A549 (cell line): Measurements from ENCODE around the gene ATF1. TPM values are rescaled to one million over a fixed set of nuclear protein-coding genes. Genes with fewer than 3 reads are reported as not detected.
A peak's percentile ranks its signal among the peaks of the same experiment; 100 is the strongest.

Source experiments
- ATAC-seq, 2 experiments: fragments of 200-7000 bp in 1 of 2; fragments of >200 bp in 1 of 2; cut with Nextera tagmentation in 1 of 2; cut with Tn5 transposase in 1 of 2; 3 replicates each; pipeline versions ENCODE4 v1.8.0 to v1.9.1; 2018 to 2020; ENCODE audit warnings: mild to moderate bottlenecking in 1 of 2, moderate library complexity in 1 of 2
- CTCF ChIA-PET: fragments of 300-600 bp; sonication (Branson Sonifier 250); formaldehyde crosslinking; extraction: SDS; loops from one replicate; lab custom pipeline; 2021; ENCODE audit warnings: antibody characterized with exemption, inconsistent platforms; lab: Yijun Ruan, JAX
- POLR2A ChIA-PET: fragments of 350-600 bp; formaldehyde crosslinking; extraction: SDS; loops from one replicate; lab custom pipeline; 2021; ENCODE audit warnings: antibody characterized with exemption, inconsistent platforms; lab: Yijun Ruan, JAX
- DNase-seq, 2 experiments: peaks; one replicate each; pipeline versions ENCODE4 v3.0.0 to v3.0.0-alpha.2; 2011 to 2016; ENCODE audit warnings: low read depth in 1 of 2, low spot score in 1 of 2
- FAIRE-seq: peaks from 2 replicates; lab custom pipeline; 2011; peaks lifted over from hg19 to GRCh38; lab: Jason Lieb, UNC
- H3K27ac ChIP-seq, 2 experiments: fragments of >200 bp; sonication (Bioruptor Twin); formaldehyde crosslinking; 3 replicates each; pipeline ENCODE4 v1.5.1; 2016 to 2017
- H3K4me1 ChIP-seq: fragments of >200 bp; sonication (Bioruptor Twin); formaldehyde crosslinking; 3 replicates; pipeline ENCODE4 v1.6.1; 2016
- H3K4me2 ChIP-seq: fragments of >200 bp; sonication (Bioruptor Twin); formaldehyde crosslinking; 3 replicates; pipeline ENCODE4 v1.6.1; 2016
- H3K4me3 ChIP-seq: fragments of >200 bp; sonication (Bioruptor Twin); formaldehyde crosslinking; 3 replicates; pipeline ENCODE4 v1.5.1; 2016
- H3K9me3 ChIP-seq: fragments of >200 bp; sonication (Bioruptor Twin); formaldehyde crosslinking; 3 replicates; pipeline ENCODE4 v1.6.1; 2016
- BCL3 ChIP-seq: fragments of >200 bp; sonication (Bioruptor Twin); formaldehyde crosslinking; IDR thresholded peaks from 3 replicates; pipeline ENCODE4 v1.6.1; 2016
- CBX8 ChIP-seq: fragments of 200-600 bp; sonication (generic); IDR thresholded peaks from 2 replicates; pipeline ENCODE4 v1.6.1; 2016
- CEBPB ChIP-seq, 2 experiments: fragments of >200 bp in 1 of 2; sonication (Bioruptor Twin) in 1 of 2; formaldehyde crosslinking in 1 of 2; IDR thresholded peaks; 2 replicates each; pipeline ENCODE4 v1.6.1; 2012 to 2016
- CHD4 ChIP-seq: fragments of 200-600 bp; sonication (generic); IDR thresholded peaks from 2 replicates; pipeline ENCODE4 v1.6.1; 2016; ENCODE audit warnings: antibody characterized with exemption, mild to moderate bottlenecking, borderline replicate concordance
- E2F6 ChIP-seq: IDR thresholded peaks from 2 replicates; pipeline ENCODE4 v1.6.1; 2012; ENCODE audit warnings: low read depth, borderline replicate concordance
- FOSB ChIP-seq: fragments of 250-450 bp; sonication (Bioruptor Pico); IDR thresholded peaks from 2 replicates; pipeline ENCODE4 v1.5.0; 2020; ENCODE audit warnings: mild to moderate bottlenecking, moderate library complexity
- FOSL2 ChIP-seq, 2 experiments: fragments of 450-650 bp in 1 of 2; fragments of >200 bp in 1 of 2; sonication (Bioruptor Twin) in 1 of 2; formaldehyde crosslinking; IDR thresholded peaks; 2 replicates each; pipeline versions ENCODE4 v1.5.0 to v1.6.1; 2016 to 2020; ENCODE audit warnings: mild to moderate bottlenecking in 1 of 2, moderate library complexity in 1 of 2
- HOXA7 ChIP-seq: fragments of 250-450 bp; sonication (Bioruptor Pico); IDR thresholded peaks from 2 replicates; pipeline ENCODE4 v1.5.0; 2020; ENCODE audit warnings: mild to moderate bottlenecking, moderate library complexity
- JUNB ChIP-seq: fragments of >200 bp; sonication (Bioruptor Twin); formaldehyde crosslinking; IDR thresholded peaks from 2 replicates; pipeline ENCODE4 v1.6.1; 2016
- KDM1A ChIP-seq: fragments of 200-600 bp; sonication (generic); IDR thresholded peaks from 2 replicates; pipeline ENCODE4 v1.6.1; 2016; ENCODE audit warnings: low read depth, mild to moderate bottlenecking
- MAX ChIP-seq: IDR thresholded peaks from 2 replicates; pipeline ENCODE4 v1.6.1; 2012
- PHF8 ChIP-seq: fragments of 200-600 bp; sonication (generic); IDR thresholded peaks from 2 replicates; pipeline ENCODE4 v1.6.1; 2016; ENCODE audit warnings: low read depth, mild to moderate bottlenecking, antibody characterized with exemption, moderate library complexity, borderline replicate concordance
- RAD21 ChIP-seq, 2 experiments: fragments of >200 bp in 1 of 2; sonication (Bioruptor Twin) in 1 of 2; formaldehyde crosslinking in 1 of 2; IDR thresholded peaks in 1 of 2; conservative IDR thresholded peaks in 1 of 2; 2 replicates in 1 of 2; 3 replicates in 1 of 2; pipeline ENCODE4 v1.6.1; 2012 to 2018; ENCODE audit warnings: inconsistent platforms in 1 of 2
- RCOR1 ChIP-seq: fragments of 150-350 bp; IDR thresholded peaks from 2 replicates; pipeline ENCODE4 v1.6.1; 2014; ENCODE audit warnings: antibody characterized with exemption, low read length, low read depth
- RFX5 ChIP-seq: fragments of 450-650 bp; IDR thresholded peaks from 2 replicates; pipeline ENCODE4 v1.7.1; 2014; ENCODE audit warnings: antibody characterized with exemption, mild to moderate bottlenecking, moderate library complexity
- WGBS: methylation state at CpG from one replicate; pipeline ENCODE4 v1.1.6; 2017; ENCODE audit errors: missing lambda C conversion rate; 5-methylcytosine and 5-hydroxymethylcytosine counted together
- polyA plus RNA-seq, 4 experiments: library from polyadenylated mRNA; depleted of rRNA in 3 of 4; stranded (reverse); fragments of >200 nt; fragmentation: RNase III in 1 of 4; extraction: RNeasy Plus Mini Kit Qiagen cat#74134 plus additional on column Dnase treatment in 1 of 4; gene quantifications; 2 replicates in 3 of 4; 3 replicates in 1 of 4; pipeline ENCODE4 v1.2.3, GENCODE V29; 2011 to 2017

Gene ATF1
- polyA plus RNA-seq, 2 of the 4 experiments (the other 2 are of a cell fraction) = 34.2 to 77.1 TPM

GRCh38 chr12:50788561-50788960 lies 24.7 kb downstream of the ATF1 start:
- ATAC-seq (no peak), FAIRE-seq (no peak), DNase-seq (no peak)
- Histone ChIP-seq H3K4me1 (peaks cover 52% of the 10 kb centered on the region), H3K4me3 (no peak overlapping the region), H3K4me2 (no peak overlapping the region), H3K9me3 (peaks cover 8% of the 10 kb centered on the region; the same call in 1 of the 3 replicates), H3K27ac (peak overlapping the region in 1 of 2 experiments; percentile 83; a peak in 3 of 6 replicates)
- 93% methylated on average over 3 of the region's 3 CpGs for WGBS
- no peak for TF ChIP-seq RCOR1
- no peak for TF ChIP-seq HOXA7 (CRISPR knock-in tag)
- no peak for TF ChIP-seq FOSB
- TF ChIP-seq CHD4 = no peak
- TF ChIP-seq JUNB = no peak
- TF ChIP-seq FOSL2 (IDR thresholded peaks at IDR 0.05) = no peak
- no peak for TF ChIP-seq FOSL2 (CRISPR knock-in tag; IDR thresholded peaks at IDR 0.05)
- TF ChIP-seq RFX5 = no peak
- TF ChIP-seq E2F6 = no peak
- TF ChIP-seq MAX = no peak
- no peak for TF ChIP-seq PHF8
- no peak for TF ChIP-seq CBX8
- TF ChIP-seq BCL3 = no peak
- POLR2A ChIA-PET = no interaction called here
- CTCF ChIA-PET = interaction anchor here (0.8 to 6.9 kb wide), 3 partner anchors 14 to 284 kb away, joined by 3 to 33 read pairs (median 4); partner anchors contain the start of gene DIP2B

GRCh38 chr12:50790081-50790480 lies 26.2 kb downstream of the ATF1 start:
- Histone ChIP-seq H3K4me2 (no peak overlapping the region), H3K4me1 (peaks cover 39% of the 10 kb centered on the region), H3K4me3 (no peak overlapping the region), H3K27ac (peak overlapping the region in 1 of 2 experiments; percentile 6; a peak in 2 of 6 replicates), H3K9me3 (peaks cover 8% of the 10 kb centered on the region; the same call in 1 of the 3 replicates)
- 92% methylated on average over 5 of the region's 5 CpGs for WGBS
- FAIRE-seq = no peak
- no peak for DNase-seq
- POLR2A ChIA-PET = interaction anchor here (1.2 kb wide), 1 partner anchor 26 kb away, joined by 4 read pairs; no protein-coding TSS in a partner anchor
- no peak for ATAC-seq
- CTCF ChIA-PET = interaction anchor here (0.6 to 6.9 kb wide), 9 partner anchors 21 to 701 kb away, joined by 3 to 33 read pairs (median 4); no protein-coding TSS in a partner anchor
- TF ChIP-seq BCL3 (no peak), CEBPB (IDR thresholded peaks at IDR 0.05) (peak in 1 of 2 experiments; percentile 31; a peak in 1 of 4 replicates)

- peaks cover 36% of the 10 kb centered on the region for H3K9me3 ChIP-seq
- CTCF ChIA-PET = no interaction called here
- 98% methylated on average over 2 of the region's 2 CpGs for WGBS
- FAIRE-seq = peak; percentile 77
- TF ChIP-seq RAD21 (conservative IDR thresholded peaks at IDR 0.05 in 1 of 2, IDR thresholded peaks at IDR 0.05 in 1 of 2) (no peak), PHF8 (no peak), KDM1A (peak; percentile 74; the same call in 1 of the 2 replicates)
- TF ChIP-seq, all 56 proteins: peak for 1
- no peak overlapping the region for H3K4me3 ChIP-seq
- no peaks in the 10 kb centered on the region for H3K4me1 ChIP-seq
- ATAC-seq = no peak
- H3K4me2 ChIP-seq = no peak overlapping the region
- DNase-seq = peak; percentile 18 to 44
- H3K27ac ChIP-seq = no peak overlapping the region
- POLR2A ChIA-PET = no interaction called here
Measured at GRCh38 chr12:50799908-50800307, 36.0 kb downstream of the ATF1 start.
